HG03571 (cell line): ENCODE results near the gene PLA2G4D.

Experiments
- ATAC-seq: cut with Tn5 transposase; IDR thresholded peaks from one replicate; pipeline ENCODE4 v1.9.1; 2021; ENCODE audit not compliant: unreplicated experiment

PLA2G4D gene

GRCh38 chr15:42058791-42059190 is 35.6 kb downstream of the PLA2G4D start:
- no peak for ATAC-seq

GRCh38 chr15:42057799-42058646 is 36.3 kb downstream of the PLA2G4D start:
- no peak for ATAC-seq

DNA sequence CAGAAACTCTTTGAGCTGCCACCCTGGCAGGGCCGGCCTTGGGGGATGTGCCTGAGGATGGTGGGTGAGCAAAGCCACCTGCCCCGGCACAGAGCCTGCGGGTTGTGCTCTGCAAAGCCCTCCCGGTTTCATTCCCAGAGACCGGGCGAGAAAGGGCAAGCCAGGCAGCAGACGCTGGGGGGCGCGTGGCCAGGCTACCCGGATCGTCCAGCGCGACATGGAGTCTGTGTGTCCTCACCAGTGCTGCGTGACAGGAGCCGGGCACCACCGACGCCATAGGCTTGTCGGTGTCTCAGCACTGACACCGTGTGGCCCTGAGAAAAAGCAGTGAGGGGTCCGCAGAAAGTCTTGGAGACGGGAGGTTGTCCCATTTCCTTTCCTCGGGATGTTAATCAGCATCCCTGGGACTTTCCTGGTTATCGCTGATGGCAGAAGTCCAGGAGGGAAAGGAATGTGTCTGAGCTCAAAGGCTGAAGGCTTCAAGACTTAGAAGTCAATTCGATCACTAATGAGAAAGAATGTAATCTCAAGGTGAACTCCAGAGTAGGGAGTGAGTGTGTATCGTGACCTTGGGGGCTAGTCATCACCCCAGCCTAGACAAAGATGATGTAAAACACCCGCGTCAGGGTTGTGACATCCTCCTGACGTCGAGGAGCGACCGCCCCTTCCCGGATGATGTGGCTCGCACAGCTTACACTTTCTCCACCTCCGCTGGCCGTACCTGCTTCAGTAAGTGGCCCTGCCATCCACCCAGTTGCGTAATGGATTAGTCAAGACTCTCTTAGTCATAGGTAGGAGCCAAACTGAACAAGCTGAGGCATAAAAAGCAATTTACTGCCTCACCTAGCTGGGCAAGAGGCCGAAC is 37.2 kb downstream of the PLA2G4D start:
- no peak for ATAC-seq

DNA sequence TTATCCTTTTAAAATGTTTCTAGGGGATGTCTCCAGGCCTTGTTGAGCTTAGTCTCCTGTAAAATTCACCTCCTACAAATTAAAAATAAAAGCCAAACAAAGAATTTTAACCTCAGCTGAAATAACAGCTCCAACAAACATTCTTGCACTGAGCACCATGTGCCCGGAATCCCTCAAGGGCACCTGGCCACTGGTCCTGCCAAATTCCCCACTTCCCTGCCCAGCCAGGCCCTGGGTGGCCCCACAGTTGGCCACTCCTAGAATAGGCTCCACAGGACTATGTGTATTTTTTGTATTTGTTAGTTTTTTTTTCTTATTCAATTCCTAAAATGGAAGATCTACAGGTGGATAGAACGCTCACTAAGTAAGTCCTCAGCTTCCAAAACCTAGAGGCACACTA is 40.4 kb downstream of the PLA2G4D start:
- no peak for ATAC-seq

GRCh38 chr15:42053010-42053409 is 41.4 kb downstream of the PLA2G4D start:
- no peak for ATAC-seq

- no peak for ATAC-seq
Observed at GRCh38 chr15:42050484-42051255, 43.7 kb downstream of the PLA2G4D start.

DNA sequence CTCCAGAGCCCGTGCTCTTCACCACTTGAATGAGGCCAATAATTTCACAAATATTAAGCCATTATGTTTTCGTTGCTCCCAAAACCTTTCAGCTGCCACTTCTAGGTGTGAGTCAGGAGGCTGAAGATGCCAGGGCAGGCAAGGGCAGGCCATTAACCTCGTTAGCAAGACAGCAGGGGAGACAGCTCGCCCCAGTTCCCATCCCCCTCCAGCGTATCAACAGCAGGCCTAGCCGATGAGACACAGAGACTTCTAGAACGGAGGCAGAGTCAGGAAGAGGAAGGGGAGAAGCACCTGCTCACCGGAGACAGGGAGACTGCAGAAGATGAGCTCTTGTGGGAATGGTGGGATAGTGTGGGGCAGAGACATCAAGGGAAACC is 45.6 kb downstream of the PLA2G4D start:
- no peak for ATAC-seq

- ATAC-seq: no peak
Observed at GRCh38 chr15:42048080-42048820, 46.1 kb downstream of the PLA2G4D start.

- no peak for ATAC-seq
Observed at GRCh38 chr15:42046597-42046996, 47.8 kb downstream of the PLA2G4D start.

DNA sequence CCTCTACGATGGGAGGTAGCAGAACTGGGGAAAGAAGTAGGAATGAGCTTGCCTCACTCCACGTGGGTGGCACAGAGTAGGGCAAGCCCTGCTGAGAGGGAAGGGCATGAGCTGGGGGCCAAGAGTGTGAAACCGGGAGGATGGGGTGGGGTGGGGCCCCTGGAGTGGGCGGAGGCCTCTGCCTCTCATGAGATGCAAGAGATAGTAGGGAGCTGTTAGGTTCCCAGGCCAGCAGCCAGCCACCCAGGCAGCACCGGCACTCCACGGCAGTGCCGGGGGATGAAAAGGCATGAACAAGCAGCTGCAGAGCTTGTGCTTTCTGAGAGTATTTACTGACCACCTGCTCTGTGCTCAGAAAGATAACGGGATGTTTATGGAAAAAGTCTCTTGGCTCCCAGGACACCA is 49.1 kb downstream of the PLA2G4D start:
- ATAC-seq: no peak

- ATAC-seq: no peak
Observed at GRCh38 chr15:42042602-42043400, 51.6 kb downstream of the PLA2G4D start.

- ATAC-seq: no peak
Observed at GRCh38 chr15:42038401-42038800, 56.0 kb downstream of the PLA2G4D start.

GRCh38 chr15:42037656-42038055 is 56.7 kb downstream of the PLA2G4D start:
- ATAC-seq: no peak

DNA sequence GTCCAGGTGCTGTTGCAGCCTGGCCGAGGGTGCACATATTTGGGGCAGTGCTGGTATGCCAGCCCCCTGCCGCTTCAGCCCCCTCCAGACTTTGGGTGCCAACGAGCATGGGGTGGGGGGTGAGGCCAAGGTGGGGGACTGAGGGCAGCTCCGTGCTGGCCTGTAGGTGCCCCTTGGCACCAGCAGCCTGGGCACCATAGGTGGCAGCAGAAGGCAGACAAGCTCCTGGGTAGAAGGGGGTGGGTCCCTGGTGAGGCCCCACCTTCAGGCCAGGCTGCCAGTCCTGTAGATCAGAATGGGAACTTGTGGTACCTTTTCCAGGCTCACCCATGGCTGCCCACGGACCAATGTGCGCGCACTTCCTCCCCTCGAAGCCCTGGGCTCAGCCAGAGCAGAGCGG is 57.4 kb downstream of the PLA2G4D start:
- no peak for ATAC-seq

DNA sequence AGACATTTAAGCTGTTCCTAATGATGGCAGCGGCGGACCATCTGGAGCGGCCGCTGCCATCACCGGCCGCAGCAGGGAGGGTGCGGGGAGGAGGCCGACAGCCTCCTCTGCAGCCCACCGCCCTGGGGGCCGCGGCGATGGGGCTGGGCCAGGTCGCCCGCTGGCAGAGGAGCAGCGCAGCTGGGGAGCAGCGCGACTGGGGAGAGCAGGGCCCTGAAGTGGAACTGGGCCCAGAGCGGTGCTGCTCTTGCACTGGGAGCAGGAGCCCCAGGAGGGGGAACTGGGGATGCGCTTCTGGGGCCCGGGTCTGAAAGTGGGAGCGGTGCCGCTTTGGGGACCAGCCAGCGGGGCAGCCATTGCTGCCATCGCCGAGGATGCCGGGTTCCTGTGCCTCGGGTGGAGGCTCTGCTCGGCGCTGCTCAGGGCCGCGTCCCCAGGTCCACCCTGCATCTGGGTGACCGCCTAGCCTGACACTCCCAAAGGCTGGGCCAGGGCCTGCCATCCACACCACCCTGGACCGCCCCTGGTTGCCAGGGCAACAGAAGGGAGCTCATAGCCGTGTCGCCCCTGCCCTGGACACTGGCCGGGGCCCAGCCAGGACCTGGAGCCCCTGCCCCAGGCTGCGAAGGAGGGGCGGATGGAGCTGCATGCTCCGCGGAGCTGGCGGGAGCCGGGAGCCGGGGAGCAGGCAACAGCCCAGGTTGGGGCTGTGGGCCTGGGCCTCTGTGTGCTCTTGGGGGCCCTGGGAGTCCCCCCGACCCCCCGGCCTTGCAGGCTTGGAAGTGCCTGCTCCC is 58.1 kb downstream of the PLA2G4D start:
- no peak for ATAC-seq

DNA sequence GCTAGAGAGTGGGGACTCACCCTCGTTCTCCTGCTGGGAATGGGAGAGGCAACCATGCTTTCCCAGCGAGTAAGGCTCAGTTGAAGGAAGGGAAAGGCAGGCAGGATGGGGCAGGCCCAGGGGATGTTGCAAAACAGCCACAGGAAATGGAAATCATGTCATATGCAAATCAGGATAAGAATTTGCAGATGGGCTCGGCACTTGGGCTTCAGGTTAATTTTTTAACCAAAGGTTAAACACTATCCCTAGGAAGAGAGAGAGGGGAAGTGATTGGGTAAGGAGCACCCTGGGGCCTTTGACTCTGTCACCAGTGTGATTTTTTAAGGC is 59.0 kb downstream of the PLA2G4D start:
- ATAC-seq: peak; percentile 55

- peak; percentile 13 for ATAC-seq
Observed at GRCh38 chr15:42034628-42035434, 59.5 kb downstream of the PLA2G4D start.

- ATAC-seq: no peak
Observed at GRCh38 chr15:42033214-42033873, 61.0 kb downstream of the PLA2G4D start.
